Posterior vena cava (tissue), 2 donors: ENCODE data around the gene PRR23E. TPM values are rescaled to one million over a fixed set of nuclear protein-coding genes. Genes with fewer than 3 reads are reported as not detected.

Experiments
- DNase-seq: peaks from one replicate; pipeline ENCODE4 v3.0.0-alpha.2; 2020; ENCODE audit warnings: low spot score
- intact Hi-C, 2 donors: fragments of 100-400 bp; cut with DNase I; formaldehyde crosslinking; loops; one replicate each; pipeline versions ENCODE4 v1.14.1 to v1.14.2; 2022 to 2023
- total RNA-seq, 2 donors: library from RNA; stranded (reverse); fragmentation: NEBNext Ultra II Directional; extraction: Animal tissue kit (Norgen Biotek cat#: 25700); gene quantifications; one replicate each; pipeline ENCODE4 v1.2.1, GENCODE V29; 2021
- donor health status: DM: yes; HTN: yes; CAD: no.
- donor health status: DM: yes; HTN: yes; CAD: no.

The PRR23E gene
- total RNA-seq, 2 donors from 2014 or later = not detected

DNA sequence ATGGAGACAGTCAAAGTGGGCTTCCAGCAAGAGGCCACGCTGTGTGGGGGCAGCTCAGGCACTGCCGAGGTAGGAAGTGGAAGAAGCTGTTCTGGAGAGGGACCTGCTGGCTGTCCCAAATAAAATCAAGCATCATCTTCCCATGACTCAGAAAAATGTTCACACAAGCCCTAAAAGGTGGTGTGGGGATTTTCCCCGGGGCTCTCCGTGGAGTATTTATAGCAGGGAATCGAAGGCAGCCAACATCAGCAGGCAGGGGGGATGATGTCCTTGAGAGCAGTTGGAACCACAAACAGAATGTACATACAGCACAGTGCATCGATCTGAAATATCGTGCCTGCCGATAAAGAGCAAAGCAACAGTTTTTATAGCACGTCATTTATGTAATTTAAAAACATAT lies 27.6 kb downstream of the PRR23E start:
- intact Hi-C loops = no loop called here
- DNase-seq = no peak

GRCh38 chr3:127221037-127221436 lies 28.1 kb downstream of the PRR23E start:
- intact Hi-C loops = no loop called here
- DNase-seq = no peak

DNA sequence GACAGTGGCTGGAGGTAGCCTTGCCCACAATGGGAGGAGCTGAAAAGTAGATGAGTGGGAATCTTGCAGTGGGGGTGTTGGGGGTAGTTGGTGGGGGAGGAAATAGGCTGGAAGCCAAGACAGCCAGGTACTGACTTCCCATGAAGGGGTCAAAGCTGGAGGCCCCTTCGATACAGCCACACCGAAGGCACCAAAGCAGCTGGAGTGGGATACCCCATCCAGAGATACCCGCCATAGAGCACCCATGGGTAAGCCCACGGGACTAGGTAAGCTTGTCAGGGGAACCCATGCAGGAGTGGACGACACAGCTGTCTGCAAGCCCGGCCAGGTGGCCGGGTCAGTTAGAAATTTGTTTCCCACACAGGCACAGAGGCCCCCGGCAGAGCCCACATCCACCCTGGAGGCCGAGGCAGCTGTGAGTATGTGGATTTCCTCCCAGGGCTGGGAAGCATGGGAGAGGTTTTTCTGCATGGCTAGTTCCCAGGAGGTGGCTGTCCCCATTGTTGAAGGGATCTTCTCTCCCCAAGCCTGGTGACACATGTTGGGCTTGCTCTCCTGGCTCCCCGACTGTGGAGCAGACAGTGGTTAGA lies 28.6 kb downstream of the PRR23E start:
- no peak for DNase-seq
- intact Hi-C loops = no loop called here

DNA sequence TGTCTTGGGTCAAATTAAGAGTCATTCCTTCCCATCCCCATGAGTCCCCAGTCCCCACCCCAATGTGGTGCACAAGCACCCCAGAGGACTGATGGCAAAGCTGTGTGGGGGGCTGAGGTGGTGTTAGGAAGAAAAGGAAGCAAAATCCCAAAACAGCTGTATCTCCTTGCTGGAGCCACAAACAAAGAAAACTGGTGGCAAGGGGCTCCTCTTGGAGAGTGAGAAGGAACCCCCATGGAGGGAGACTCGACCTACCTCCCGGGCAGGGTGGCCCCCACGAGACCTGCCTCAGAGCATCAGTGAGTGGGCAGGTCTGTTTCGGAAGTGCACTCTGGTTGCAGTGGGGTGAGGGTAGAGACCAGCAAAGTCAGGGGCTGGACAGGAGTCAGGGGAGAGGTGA lies 29.2 kb downstream of the PRR23E start:
- intact Hi-C loops = no loop called here
- no peak for DNase-seq

DNA sequence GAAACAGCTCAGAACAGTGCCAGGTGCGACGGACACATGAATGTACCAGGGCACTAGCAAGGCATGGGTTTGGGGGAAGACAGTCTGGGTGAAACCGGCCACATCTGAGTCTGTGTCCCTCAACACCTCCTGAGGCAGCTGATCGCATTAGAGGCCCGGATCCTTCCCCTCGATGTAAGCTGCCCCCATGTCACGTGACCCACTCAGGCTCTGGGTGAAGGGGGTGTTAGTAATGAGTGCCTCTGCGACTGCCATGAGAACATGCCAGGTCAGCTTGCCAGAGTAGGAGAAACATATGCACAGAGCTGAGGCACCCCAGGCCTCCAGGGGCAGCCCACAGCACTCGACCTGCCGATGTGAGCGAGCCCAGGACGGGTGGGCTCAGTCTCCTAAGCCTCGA lies 29.7 kb downstream of the PRR23E start:
- intact Hi-C loops = no loop called here
- no peak for DNase-seq

DNA sequence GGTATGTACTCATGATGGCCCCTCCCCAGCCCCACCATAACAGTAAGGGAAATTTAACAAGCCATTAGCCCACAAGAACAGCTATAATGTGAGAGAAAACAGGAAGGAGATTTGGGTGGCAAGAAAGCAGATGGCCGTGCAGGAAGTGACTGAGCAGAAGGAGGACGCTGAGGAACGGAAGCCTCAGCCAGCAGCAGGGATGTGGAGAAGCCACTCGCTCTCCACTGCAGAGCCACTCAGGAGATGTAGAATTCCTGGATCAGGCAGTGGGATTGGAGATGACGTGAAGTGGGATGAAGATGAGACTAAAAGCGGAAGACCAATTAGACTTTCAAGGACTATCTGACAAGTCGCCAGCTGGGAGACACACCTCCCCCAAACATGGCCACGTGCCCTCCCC lies 31.2 kb downstream of the PRR23E start:
- intact Hi-C loops = no loop called here
- DNase-seq = no peak

GRCh38 chr3:127226457-127226856 lies 33.5 kb downstream of the PRR23E start:
- no peak for DNase-seq
- intact Hi-C loops = no loop called here

DNA sequence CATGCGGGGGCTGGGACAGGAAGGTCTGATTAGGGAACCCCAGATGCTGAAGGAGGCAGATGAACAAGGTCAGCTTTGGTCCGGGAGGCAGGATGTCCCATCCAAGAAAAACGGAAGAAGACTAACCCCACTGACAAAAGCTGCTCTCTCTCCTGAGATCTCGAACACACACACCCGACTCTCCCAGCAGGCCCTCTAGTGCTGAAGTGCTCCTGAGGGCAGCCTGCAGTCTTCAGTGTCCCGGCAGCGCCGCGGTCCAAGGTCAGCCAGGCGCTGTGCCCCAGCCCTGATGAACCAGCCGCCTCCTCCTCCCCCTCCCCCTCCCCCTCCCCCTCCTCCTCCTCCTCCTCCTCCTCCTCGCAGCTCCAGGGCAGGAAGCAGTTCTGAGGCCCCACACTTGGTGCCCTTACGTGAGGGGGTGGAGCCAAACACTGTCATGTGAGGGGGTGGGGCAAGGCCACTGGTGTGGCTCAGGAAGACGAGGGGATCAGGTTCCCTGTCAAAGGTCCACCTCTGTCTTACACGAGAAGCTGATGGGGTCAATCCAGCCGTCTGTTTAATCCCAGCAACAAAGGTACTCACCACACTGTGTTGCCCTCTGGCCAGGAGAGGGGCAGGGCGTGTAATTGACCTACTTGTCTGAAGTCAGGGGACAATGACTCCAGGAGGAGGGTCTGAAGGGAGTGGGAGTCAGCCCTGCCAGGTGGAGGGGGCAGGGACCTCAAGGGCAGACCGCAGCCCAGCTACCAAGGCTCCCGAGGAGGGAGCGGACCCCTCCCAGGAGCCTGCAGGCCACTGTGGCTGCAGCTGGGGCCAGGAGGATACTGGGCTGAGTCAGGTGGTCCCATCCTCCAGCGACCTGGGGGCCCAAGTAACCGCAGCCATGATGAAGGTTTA lies 34.3 kb downstream of the PRR23E start:
- no peak for DNase-seq
- intact Hi-C loops = no loop called here

DNA sequence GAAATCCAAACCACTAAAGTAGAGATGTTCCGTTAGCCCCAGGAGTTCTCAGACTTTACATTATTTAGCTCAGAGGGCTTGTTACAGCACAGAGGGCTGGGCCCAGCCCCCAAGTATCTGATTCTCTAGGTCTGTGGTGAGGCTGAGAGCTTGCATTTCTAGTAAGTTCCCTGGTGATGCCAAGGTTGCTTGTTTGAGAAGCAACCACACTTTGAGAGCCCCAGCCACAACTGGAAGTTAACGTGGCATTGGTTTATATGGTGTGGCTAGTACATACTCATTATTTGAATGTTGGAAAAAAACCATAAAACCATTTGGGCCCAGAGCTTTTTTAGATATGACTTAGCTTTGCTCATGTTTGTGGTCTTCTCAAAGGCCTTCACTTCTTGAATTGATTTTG lies 35.9 kb downstream of the PRR23E start:
- DNase-seq = no peak
- intact Hi-C loops = no loop called here

- intact Hi-C loops = no loop called here
- no peak for DNase-seq
Measured at GRCh38 chr3:127233371-127233770, 40.4 kb downstream of the PRR23E start.

DNA sequence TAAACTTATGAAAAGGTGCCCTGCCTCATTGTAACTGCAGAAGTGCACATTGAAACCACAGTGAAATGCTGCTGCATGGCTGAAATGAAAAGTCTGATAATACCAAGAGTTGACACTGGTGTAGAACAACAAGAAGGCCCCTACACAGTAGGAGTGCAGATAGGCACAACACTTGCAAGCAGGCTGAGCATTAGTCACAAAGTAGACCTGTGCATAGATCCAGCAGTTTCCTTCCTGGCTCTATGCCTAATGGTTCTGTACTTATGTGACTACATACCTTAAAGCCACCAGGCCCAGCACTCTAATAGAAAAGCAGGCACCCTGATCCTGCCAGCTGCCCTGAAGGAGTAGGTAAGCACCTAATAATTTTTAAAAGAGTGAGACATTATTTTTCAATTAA lies 41.8 kb downstream of the PRR23E start:
- intact Hi-C loops = no loop called here
- no peak for DNase-seq

- intact Hi-C loops = no loop called here
- no peak for DNase-seq
Measured at GRCh38 chr3:127235706-127236105, 42.8 kb downstream of the PRR23E start.

- DNase-seq = no peak
- intact Hi-C loops = no loop called here
Measured at GRCh38 chr3:127237835-127238234, 44.9 kb downstream of the PRR23E start.

- intact Hi-C loops = no loop called here
- no peak for DNase-seq
Measured at GRCh38 chr3:127238602-127239001, 45.7 kb downstream of the PRR23E start.

DNA sequence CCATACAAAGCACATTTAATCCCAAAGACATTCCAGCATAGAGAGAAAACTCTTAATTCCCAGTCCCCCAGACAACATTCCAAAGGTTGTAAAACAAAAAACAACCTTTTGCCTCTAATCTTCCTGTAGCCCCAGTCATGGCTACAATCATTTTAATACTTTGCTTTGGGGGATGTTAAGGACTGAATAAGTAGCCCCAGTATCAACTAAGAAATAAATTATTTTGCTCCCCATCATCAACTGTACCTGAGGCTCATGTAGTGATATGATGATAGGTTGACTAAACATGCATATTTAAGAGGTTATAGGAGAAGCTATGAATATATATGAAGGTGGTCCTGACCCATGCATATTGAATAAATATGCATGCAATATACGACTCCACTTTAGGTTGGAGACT lies 54.4 kb downstream of the PRR23E start:
- DNase-seq = no peak
- intact Hi-C loops = no loop called here

Other genes with a start within 250 kb of the PRR23E start
- gene PLXNA1, start 210.0 kb upstream of the PRR23E start, total RNA-seq = 10 to 100 TPM; 31.7 to 38.5 TPM
- gene PRR20G, start 94.9 kb downstream of the PRR23E start, total RNA-seq = not detected